HG03196 (cell line): Measurements from ENCODE around the gene HOMER2.
"Not testable (repeated sequence)": the region's sequence is repeated elsewhere in the genome, so short reads cannot be mapped to it uniquely, and the experiment has no call there.

Source experiments
- ATAC-seq: cut with Tn5 transposase; IDR thresholded peaks from one replicate; pipeline ENCODE4 v1.9.1; 2021; ENCODE audit not compliant: unreplicated experiment

The HOMER2 gene

DNA sequence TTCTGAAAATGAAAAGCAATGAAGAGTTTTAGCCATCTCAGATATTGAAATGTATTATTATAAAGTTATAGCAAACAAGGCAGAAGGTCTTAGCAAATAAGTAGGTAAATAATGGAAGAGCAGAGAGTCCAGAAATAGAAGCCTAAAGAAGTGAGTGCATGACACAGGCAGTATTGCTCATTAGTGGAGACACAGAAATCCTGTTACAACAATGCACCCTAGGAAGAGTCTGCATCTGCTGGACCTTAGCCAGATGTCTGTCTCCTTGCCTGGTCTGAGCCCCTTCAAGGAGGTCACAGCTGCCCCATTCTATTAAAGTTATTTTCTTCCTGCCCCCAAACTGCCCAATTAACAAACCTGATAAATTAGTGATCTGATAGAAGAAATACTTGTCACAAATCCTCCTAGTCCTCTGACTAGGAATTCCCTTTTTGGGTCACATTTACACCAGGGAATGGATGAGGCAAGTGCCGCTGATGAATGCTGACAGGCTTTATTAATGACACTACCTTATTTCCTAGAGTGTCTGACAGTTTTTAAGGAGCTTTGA, 51.9 kb downstream of the HOMER2 start:
- ATAC-seq, result no peak

- no peak for ATAC-seq
These were observed 53.6 kb downstream of the HOMER2 start for GRCh38 chr15:82898961-82899360.

GRCh38 chr15:82895983-82896382, 56.5 kb downstream of the HOMER2 start:
- no peak for ATAC-seq

- ATAC-seq, result no peak
These were observed 57.5 kb downstream of the HOMER2 start for GRCh38 chr15:82894971-82895520.

GRCh38 chr15:82893473-82893872, 59.0 kb downstream of the HOMER2 start:
- not testable (repeated sequence) for ATAC-seq

- no peak for ATAC-seq
These were observed 59.9 kb downstream of the HOMER2 start for GRCh38 chr15:82892573-82892972.

DNA sequence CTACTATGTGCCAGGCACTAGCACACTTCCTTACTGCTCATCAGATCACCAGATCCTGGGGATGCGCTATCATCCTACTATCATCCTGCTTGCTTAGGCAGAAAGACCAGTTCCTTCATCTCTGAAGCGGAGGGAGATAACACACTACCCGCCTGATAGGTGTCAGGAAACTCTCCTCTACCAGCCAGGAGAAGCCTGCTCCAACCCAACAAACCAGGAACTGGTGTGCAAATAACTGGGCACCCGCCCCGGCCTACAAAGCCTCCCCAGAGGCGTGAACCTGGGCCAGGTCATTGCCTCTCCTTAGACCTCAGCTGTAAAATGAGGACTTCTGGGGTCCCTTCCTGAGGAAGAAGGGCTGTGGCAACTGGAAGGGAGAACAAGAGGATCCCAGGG, 61.5 kb downstream of the HOMER2 start:
- no peak for ATAC-seq

DNA sequence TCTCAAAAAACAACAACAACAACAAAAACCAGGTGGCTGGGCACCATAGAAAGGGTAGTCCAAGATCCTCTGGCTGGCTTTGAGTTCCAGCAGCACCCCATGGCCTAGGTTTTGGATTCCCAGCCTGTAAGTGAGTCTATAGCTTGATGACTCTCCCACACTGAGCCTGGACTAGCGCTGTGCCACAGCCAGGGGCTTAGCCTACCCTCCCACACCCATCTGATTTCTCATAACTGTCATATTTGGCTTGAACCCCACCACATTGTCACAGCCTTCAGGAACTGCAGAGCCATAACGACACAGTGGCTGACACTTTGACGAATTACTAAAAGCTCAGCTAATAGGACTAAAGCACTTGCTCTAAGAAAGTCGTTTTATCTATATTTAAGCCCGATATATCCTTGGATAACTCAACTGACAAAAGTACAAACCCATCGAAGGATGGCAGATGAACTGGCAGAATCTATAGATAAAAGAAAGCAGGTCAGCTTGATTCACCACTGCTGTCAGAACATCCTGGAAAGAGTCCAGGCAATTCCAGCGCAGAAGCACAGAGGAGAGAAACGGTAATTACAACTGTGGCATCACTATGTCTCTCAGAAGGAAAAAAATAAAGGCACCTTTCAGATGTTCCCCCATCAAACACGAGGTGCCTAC, 62.1 kb downstream of the HOMER2 start:
- no peak for ATAC-seq

DNA sequence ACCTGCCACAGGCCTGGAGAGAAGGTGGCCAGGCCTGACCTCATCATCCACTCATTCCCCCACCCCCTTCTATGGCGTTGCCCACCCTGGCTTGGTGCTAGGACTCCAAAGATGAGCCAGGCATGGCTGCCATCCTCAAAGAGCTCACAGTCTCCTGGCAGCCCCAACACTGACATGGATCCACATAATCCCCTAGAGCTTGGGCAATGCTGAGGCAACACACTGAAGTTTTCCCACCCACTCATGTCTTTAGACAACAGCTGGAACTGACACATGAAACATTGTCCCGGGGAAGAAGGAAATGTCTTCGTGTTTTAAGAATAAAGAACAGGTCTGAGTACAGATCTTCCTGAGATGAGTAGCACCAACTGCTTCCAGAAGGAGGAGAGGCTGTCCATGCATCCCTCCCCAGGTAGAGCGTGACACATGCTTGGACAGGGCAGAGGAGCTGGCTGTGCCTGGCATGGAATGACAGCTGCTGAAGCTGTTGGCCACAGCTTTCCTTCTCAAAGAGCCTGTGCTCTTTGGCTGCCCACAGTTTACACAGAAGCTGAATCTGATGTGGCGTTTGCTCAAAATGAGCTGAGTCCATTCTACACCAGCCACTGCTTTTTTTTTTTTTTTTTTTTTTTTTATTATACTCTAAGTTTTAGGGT, 70.1 kb downstream of the HOMER2 start:
- ATAC-seq, result no peak

GRCh38 chr15:82881747-82882146, 70.8 kb downstream of the HOMER2 start:
- ATAC-seq, result no peak

DNA sequence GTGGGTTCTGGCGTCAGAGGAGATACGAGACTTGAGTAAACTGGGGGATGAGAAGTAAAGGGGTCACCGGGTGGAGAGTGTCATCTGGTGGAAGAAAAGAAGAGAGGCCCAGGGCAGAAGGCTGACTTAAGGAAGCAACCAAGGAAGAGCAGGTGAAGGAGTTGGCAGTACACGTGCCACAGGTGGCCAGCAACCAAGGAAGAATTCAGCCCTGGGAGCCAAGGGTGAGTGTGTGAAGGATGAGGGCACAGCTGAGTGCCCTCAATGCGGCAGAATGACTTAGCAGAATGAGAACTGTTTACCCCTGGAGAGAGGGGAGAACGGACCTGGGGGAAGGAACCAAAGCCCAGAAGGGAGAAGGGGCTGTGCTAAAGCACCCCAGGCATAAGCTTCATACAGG, 71.8 kb downstream of the HOMER2 start:
- ATAC-seq, result no peak

DNA sequence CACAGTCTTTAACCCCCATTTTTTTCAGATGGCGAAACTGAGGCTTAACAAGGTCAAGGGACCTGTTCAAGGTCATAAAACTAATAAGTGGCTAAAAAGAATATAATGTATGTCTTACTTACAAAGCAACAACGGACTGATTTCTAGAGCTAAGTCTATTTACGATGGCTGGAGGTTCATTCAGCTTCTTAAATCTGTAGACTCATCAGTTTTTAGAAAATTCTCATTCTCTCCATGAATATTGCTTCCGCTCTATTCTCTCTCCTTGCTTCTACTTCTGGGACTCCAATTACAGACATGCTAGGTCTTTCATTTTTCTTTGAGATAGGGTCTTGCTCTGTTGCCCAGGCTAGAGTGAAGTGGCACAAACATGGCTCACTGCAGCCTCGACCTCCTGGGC, 74.2 kb downstream of the HOMER2 start:
- ATAC-seq, result no peak

DNA sequence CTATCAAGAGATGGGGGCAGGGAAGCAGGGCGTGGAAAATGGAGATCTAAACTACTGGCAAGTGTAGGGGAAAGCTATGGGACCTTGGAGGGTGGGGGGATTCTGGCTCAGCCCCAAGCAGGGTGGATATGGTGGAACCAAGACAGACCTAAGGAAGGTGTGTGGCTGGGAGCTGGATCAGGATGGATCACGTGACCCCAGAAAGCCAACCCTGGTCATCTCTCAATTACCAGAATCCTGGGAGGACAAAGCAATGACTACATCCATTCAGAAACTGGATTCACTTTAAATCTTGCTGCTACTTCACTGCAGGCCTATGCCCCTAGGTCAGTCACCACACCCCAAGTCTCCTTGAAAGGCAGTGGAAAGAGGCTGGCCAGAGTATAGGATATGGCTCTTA, 74.7 kb downstream of the HOMER2 start:
- no peak for ATAC-seq

DNA sequence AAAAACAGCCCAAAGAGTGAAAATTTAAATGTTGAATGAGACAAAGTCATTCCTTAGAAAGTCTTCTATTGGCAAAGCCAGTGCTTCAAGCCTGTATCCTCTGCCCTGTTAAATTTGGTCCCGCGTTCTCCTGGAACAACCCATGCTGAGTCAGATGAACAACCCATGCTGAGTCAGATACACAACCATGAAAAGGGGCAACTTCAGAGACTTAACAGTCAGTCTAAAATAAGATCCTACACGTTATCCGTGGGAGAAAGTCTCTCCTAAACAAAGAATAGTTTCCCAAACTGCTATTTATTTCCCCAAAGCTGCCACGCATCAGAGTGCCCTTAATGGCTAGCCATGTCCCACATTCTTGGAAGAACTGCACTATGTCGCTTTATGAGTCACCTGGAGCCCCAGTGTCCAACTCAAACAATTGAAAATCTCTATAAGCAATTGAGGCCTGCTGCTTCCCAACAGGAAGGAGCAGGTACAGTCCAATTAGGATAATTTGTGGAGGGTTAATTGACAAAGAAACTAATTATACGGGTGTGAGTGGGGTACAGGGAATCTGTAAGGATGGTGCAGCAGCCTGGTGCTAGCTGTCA, 77.0 kb downstream of the HOMER2 start:
- ATAC-seq, result no peak

GRCh38 chr15:82874961-82875360, 77.6 kb downstream of the HOMER2 start:
- ATAC-seq, result no peak

DNA sequence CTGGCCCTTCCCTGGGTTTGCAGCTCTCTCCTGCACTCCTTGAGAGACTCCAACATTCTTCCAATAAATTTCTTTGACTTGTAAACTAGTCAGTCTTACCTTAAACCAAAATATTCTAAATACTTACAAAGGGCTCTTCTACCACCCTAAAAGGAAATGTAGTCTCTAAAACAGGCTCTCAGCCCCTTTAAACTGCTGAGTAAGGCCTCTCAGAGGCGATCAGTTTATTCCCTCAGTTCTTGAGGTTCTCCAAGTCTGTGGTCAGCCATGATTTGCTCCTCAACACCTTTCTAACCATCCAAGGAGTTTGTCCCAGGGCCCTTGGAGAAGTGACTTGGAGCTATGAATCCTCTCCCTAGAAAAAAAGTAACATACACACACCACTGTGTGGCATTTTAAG, 78.3 kb downstream of the HOMER2 start:
- ATAC-seq, result no peak

DNA sequence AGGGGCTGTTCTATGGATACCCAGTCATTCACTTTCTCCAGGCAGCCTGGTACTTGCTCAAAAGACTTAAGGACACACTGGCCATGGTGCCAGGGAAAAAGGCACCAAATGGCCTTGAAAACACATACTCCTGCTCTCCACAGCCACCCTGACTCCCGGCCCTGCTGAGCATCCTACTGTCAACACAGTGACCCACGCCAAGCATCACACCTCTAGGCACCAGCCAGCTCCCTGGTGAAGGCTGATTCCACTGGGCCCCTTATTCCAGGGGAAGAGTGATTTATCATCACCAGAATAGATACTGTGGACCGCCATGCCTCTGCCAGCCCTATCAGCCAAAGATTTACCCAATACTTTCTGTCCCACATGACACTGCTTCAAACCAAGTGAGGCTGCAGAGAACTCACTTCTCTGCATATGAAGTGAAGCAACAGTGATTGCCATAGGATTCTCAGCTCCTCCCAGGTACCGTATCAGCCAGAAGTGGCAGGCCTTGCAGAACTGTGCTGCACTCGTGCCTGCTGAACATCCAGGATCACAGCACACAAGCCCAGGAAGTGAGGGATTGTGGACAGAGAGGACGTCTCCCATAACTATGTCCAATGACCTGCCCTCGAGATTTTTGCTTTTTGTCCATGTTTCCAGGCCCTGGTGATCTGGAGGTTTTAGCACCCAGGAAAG, 79.4 kb downstream of the HOMER2 start:
- ATAC-seq, result no peak

DNA sequence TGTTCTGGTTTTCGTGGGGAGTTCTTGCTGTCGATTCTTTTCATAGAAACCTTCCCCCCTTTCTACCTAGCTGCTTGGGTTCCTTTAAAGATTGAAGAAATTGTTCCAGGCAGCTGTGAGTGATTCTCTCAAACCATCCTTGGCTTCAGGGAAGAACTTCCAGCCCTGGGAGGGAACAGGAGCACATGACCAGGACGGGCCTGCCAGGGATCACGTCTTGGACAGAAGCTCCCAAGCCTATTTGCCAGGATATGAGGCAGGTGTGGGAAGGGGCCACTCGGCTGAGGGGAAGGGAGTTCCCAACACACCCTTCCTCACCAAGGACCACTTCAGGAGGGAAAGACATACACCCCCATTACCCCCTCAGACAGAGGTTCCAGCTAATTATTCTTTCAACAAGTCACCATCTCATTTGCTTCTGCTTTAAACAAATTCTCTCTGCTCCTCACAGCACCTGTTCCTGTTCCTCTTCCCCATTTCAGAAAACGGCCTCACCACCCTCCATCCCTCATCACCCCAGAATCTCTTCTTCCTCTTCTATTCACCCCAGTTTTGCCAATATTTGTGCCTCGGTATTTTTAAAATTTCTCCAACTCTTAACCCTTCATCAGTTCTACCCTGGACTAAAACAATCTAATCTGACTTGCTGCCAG, 80.6 kb downstream of the HOMER2 start:
- no peak for ATAC-seq

DNA sequence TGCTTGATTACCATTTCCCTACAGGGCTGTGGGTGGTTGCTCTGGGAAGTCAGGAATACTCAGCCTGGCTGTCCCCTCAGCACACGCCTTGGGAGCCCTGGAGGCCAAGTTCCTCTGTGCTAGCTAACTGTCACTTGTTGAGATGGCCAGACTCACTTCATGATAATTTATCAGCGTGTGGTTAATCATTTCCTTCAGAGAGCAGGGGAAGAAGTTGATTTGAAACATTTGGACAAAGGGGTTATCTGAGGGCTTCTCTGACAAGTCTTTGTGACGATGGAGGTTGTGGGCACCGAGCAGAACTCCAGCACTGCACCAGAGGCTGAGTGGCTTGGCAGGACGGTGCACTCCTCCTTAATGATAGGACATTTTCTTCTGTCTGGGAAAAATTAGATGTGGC, 81.2 kb downstream of the HOMER2 start:
- no peak for ATAC-seq

GRCh38 chr15:82870727-82871320, 81.7 kb downstream of the HOMER2 start:
- no peak for ATAC-seq
